HG02981 (cell line): ENCODE results near the gene PHACTR4.
"Not testable (repeated sequence)": the region's sequence is repeated elsewhere in the genome, so short reads cannot be mapped to it uniquely, and the experiment has no call there.

Experiments
- ATAC-seq: cut with Tn5 transposase; IDR thresholded peaks from one replicate; pipeline ENCODE4 v1.9.1; 2021; ENCODE audit warnings: mild to moderate bottlenecking, moderate library complexity; ENCODE audit not compliant: unreplicated experiment

The PHACTR4 gene

DNA sequence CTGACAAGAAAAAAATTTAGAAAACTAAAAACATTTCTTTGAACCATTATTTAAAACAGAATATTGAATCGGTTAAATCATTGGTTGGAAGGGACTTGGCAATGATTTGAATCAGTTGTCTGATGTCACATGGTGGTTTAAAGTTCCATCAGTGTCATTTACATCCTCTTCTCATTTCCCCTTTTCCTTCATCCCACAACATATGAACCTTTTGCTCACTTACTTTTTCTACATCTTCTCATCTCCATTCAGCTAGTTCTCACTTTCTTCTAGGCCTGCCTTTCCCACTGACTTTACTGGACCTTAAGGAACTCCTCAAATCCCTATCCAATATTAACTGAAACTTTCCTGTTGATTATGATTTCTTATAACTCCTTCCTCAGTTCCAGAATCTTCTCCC, 58.5 kb downstream of the PHACTR4 start:
- ATAC-seq, result no peak

- no peak for ATAC-seq
Measured at GRCh38 chr1:28428990-28429520, 59.5 kb downstream of the PHACTR4 start.

DNA sequence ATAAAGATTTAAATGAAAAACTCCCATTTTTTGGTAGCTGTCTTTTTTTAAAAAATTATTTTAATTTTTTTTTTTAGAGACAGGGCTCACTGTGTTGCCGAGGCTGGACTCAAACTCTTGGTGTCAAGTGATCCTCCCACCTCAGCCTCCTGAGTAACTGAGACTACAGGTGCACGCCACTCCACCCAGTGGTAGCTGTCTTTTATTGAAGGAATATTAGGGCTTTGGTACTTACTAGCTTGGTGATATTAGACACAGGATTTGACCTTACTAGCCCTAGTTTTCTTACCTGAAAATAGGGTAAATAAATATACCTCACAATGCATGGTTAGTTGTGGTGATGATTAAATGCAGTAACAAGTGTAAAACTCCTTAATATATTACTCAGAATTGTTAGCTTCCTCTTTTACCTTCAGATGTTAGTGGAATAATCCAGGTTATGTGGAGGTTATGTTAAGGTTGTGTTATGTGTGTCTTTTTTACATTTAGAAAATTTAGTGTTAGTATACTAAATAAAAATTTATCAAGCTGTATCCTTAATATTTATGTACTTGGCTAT, 66.8 kb downstream of the PHACTR4 start:
- no peak for ATAC-seq

DNA sequence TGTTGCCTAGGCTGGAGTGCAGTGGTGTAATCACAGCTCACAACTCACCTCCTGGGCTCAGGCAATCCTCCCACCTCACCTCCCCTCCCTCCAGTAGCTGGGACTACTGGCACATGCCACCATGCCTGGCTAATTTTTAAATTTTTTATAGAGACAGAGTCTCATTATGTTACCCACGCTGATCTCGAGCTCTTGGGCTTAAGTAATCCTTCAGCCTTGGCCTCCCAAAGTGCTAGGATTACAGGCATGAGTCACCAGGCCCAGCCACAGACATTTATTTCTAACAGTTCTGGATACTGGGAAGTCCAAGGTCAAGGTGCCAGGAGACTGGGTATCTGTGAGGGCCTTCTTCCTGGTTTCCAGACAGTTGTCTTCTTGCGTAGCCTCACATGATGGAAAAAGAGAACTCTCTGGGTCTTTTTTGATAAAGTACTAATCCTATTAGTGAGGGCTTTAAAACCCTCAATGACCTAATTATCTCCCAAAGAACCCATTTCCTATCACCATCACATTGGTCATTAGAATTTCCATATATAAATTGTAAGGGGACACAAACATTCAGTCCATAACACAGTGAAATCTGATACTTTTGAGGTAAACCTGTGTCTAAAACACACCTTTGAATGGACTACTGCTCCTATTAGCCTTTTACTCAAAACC, 67.9 kb downstream of the PHACTR4 start:
- no peak for ATAC-seq

DNA sequence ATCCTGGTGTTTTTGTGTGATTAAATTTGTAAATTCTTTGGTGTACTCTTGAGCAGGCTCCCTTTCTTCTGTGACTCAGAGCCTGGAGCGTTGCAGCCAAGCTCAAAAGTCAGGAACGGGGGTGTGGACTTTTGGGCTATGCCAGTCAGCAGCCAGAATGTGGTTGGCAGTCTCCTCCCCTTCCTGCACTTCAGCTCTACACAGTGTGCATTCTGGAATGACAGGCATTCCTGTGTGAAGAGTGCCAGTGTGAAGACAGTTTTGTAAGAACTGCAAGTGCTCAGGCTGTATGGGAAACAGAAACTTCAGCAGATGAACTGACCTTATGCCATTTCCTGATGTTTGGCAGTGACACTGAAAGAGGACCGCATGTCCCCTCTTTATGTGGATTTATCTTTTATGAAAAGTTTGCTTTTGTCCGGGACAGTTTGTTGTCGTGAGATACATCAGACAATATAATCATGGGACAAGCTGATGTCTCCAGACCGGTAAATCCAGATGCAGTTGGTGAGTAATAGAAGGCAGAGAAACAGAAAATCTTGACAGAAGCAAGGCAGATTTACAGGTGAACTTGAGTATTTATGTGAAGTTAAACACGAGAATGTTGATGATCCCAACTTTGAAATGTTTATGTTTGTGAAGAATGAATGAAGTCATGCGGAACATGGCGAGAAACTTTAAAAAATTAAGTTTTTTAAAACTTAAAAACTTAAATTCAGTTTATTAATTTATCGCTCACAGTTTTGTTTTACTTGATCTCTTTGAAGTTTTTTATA, 68.6 kb downstream of the PHACTR4 start:
- ATAC-seq, result no peak

DNA sequence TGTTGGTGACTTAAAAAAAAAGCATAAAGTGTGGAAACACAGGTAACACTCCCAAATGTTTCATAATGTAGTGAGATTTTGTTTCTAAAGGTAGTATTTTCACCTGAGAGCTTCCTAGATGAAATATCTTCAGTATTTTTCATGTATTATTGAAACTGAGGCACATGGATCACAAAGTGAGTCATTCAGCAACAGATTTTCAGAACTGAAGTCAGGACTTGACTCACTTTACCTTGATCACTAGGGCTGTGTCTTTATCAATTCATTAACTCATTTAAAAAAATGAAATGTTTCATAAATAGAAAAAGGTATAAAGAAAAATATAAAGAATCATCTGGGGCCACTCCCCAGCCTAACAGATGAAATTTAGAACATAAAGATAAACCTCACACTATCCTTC, 69.8 kb downstream of the PHACTR4 start:
- no peak for ATAC-seq

DNA sequence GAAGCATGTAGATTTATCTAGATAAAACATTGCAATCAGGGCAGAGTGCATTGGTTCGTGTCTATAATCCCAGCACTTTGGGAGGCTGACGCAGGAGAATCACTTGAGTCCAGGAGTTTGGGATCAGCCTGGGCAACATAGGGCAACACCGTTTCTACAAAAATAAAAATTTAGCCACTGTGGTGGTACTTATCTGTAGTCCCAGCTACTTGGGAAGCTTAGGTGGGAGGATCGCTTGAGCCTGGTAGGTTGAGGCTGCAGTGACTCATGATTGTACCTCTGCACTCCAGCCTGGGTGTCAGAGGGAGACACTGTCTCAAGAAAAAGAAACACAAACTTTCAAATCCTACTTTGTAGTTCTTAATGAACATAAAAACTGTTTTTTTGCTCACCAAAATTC, 72.1 kb downstream of the PHACTR4 start:
- ATAC-seq, result no peak

DNA sequence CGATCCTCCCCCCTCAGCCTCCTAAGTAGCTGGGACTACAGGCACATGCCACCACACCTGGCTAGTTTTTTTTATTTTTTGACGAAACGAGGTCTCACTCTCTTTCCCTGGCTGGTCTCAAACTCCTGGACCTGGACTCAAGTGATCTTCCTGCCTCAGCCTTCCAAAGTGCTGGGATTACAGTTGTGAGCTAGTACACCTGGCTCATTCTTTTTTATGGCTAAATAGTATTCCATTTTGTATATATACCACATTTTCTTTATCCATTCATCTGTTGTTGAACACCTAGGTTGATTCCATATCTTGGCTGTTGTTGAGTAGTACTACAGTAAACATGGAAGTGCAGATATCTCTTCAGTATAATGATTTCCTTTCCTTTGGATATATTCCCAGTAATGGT, 74.0 kb downstream of the PHACTR4 start:
- ATAC-seq, result no peak

- no peak for ATAC-seq
Measured at GRCh38 chr1:28447679-28448078, 78.1 kb downstream of the PHACTR4 start.

GRCh38 chr1:28448094-28448611, 78.6 kb downstream of the PHACTR4 start:
- ATAC-seq, result not testable (repeated sequence)

GRCh38 chr1:28449904-28450303, 80.4 kb downstream of the PHACTR4 start:
- peak; percentile 65 for ATAC-seq

GRCh38 chr1:28450561-28450960, 81.0 kb downstream of the PHACTR4 start:
- ATAC-seq, result no peak

DNA sequence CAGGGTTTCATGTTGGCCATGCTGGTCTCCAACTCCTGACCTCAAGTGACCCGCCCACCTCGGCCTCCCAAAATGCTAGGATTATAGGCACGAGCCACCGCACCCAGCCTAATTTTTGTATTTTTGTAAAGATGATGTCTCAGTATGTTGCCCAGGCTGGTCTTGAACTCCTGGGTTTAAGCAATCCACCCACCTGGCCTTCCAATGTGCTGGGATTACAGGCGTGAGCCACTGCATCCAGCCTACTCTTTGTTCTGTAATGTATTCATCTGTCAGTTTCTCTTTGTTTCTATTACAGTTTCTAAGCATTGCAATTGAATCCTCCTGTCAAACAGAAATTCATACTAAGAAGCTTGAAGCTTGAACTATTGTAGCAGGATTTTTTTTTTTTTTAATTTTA, 81.5 kb downstream of the PHACTR4 start:
- no peak for ATAC-seq

- ATAC-seq, result no peak
Measured at GRCh38 chr1:28456078-28456477, 86.5 kb downstream of the PHACTR4 start.

DNA sequence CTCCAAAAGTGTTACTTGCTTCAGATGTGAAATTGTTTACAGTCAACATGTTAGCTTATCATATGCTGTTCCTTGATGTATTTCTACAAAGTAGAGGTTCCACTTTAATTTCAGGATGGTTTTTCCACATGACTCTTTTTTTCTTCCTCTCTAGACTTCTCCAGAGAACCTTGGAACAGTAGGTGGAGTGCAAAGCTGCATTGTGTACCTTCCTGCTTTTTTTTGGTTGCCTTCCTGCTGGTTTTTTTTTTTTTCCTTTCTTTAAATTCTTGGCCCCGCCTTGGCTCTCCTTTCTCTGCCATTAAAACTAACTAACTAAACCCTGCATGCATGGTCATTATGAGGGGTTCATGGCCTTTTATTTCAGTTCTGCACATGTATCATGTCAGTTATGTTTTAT, 88.1 kb downstream of the PHACTR4 start:
- no peak for ATAC-seq

- no peak for ATAC-seq
Measured at GRCh38 chr1:28458237-28459228, 89.0 kb downstream of the PHACTR4 start.

DNA sequence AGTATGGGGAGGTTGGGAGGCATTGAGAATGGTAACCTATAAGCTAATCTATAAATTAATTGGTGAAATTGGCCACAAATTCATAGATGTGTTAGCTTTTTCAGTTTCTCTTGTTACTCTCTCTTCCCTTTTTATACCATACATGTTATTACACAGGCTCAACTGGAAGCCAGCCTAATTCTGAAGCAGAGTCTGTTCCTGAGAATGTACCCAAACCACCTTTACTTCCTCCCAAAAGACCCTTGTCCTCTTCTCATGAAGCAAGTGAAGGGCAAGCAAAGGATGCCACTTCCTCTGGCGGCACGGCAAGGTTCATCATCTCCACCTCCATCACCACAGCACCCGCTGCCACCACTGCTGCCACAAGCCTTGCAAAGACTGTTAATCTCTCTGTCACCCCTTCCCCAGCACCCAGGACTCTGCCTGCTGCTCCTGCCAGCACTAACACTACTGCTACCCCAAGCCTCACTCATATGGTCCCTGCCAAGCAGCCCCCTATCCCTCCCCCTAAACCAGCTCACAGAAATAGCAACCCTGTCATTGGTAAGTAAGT, 96.8 kb downstream of the PHACTR4 start:
- no peak for ATAC-seq

DNA sequence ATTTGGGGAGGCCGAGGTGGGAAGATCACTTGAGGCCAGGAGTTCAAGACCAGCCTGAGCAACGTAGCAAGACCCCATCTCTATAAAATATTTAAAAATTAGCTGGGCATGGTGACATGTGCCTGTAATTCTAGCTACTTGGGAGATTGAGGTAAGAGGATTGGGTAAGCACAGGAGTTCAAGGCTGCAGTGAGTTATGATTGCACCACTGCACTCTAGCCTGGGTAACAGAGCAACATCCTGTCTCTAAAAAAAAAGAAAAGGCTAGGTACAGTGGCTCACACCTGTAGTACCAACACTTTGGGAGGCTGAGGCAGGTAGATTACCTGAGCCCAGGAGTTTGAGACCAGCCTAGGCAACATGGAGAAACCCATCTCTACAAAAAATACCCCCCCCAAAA, 100.6 kb downstream of the PHACTR4 start:
- no peak for ATAC-seq

GRCh38 chr1:28479497-28479896, 110.0 kb downstream of the PHACTR4 start:
- ATAC-seq, result not testable (repeated sequence)

DNA sequence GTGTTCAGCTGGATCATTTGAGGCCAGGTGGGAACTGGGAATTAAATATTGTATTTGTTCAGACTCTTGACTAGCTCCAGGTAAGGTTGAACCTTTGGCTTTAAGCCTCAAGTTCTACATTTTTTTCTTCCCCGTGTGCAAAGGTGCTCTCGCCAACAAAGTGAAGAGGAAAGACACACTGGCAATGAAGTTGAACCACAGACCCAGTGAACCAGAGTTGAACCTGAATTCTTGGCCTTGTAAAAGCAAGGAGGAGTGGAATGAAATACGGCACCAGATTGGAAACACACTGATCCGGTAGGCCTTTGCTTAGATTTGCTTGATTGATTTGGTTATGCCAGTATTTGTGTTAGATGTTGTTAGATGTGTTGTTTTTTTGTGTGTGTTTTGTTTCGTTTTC, 110.8 kb downstream of the PHACTR4 start:
- no peak for ATAC-seq
